GM21528 (cell line): ENCODE results near the gene EXOSC5.
A peak's percentile ranks its signal among the peaks of the same experiment; 100 is the strongest.
"Not testable (repeated sequence)": the region's sequence is repeated elsewhere in the genome, so short reads cannot be mapped to it uniquely, and the experiment has no call there.

Experiments
- ATAC-seq: cut with Tn5 transposase; IDR thresholded peaks from one replicate; pipeline ENCODE4 v1.9.1; 2021; ENCODE audit warnings: mild to moderate bottlenecking, moderate library complexity; ENCODE audit not compliant: unreplicated experiment, low FRiP score

Gene EXOSC5

DNA sequence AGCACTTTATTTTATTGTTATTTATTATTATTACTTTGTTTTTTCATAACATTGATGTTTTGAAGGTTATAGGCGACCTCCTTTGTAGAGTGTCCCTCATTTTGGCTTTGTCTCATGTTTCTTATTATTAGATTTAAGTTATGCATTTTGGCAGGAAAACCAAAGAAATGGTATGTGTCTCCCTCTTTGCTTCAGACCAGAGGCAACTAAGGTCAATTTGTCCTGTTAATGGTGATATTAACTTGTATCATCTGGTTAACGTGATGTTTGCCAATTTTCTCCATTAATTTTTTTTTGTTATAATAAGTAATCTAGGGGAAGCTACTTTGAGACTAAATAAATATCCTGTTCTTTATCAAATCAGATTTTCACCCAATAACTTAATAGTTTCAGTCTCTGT, 24.7 kb downstream of the EXOSC5 start:
- ATAC-seq = no peak

DNA sequence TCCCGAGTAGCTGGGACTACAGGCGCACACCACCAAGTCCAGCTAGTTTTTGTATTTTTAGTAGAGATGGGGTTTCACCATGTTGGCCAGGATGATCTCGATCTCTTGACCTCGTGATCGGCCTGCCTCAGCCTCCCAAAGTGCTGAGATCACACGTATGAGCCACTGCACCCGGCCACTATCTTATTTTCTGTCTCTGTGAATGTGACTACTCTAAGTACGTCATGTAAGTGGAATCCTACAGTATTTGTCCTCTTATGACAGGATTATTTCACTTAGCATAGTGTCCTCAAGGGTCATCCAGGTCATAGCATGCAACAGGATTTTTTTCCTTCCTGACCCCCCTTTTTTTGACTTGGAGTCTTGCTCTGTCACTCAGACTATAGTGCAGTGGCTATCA, 25.6 kb downstream of the EXOSC5 start:
- no peak for ATAC-seq

DNA sequence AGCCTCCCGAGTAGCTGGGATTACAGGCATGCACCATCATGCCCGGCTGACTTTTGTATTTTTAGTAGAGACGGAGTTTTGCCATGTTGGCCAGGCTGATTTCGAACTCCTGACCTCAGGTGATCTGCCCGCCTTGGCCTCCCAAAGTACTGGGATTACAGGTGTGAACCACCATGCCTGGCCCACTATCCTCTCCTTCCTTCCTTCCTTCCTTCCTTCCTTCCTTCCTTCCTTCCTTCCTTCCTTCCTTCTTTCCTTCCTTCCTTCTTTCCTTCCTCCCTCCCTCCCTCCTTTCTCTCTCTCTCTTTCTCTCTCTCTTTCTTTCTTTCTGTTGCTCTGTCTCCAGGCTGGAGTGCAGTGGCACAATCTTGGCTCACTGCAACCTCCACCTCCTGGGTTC, 26.0 kb downstream of the EXOSC5 start:
- not testable (repeated sequence) for ATAC-seq

DNA sequence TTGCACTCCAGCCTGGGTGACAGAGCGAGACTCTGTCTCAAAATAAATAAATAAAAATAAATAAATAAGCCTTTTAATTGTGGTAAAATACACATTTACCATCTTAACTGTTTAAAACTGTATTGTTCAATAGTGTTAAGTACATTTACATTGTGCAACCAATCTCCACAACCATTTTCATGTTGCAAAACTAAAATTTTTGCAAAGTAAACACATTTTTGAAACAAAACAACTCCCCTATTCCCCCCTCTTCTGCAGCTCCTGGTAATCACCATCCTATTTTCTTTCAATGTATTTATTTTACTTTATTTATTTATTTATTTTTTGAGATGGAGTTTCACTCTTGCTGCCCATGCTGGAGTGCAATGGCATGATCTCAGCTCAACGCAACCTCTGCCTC, 27.4 kb downstream of the EXOSC5 start:
- no peak for ATAC-seq

DNA sequence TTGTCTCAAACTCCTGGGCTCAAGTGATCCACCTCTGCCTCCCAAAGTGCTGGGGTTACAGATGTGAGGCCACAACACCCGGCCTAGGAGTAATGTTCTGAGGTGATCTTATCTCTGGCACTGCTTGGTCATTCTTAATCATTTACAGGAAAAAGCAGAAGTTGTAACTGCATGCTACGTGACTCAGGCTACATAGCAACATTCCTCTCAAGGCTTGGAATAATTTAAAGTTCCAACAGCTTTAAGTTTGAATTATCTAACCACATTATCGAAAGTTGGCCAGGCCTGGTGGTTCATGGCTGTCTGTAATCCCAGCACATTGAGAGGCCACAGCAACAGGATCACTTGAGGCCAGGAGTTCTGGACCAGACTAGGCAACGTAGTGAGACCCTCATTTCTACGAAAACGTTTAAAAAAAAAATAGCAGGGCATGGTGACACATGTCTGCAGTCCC, 29.3 kb downstream of the EXOSC5 start:
- ATAC-seq = no peak

DNA sequence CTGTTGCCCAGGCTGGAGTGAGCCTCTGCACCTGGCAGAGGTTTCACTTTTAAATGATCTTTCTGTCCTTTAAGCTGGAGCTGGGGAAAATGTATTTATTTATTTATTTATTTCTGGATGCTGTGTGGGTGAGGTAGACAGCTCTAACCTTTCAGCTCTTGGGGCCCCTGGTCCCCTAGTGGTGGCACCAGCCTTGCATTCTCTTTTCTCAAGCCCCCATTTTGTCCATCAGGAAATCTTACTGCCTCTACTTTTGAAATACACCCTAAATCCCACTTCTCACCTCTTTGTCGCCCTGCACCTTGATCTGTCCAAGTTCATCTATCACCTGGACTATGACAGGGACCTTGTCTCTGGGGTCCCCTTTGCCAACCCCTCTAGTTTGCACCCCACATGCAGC, 31.1 kb downstream of the EXOSC5 start:
- no peak for ATAC-seq

DNA sequence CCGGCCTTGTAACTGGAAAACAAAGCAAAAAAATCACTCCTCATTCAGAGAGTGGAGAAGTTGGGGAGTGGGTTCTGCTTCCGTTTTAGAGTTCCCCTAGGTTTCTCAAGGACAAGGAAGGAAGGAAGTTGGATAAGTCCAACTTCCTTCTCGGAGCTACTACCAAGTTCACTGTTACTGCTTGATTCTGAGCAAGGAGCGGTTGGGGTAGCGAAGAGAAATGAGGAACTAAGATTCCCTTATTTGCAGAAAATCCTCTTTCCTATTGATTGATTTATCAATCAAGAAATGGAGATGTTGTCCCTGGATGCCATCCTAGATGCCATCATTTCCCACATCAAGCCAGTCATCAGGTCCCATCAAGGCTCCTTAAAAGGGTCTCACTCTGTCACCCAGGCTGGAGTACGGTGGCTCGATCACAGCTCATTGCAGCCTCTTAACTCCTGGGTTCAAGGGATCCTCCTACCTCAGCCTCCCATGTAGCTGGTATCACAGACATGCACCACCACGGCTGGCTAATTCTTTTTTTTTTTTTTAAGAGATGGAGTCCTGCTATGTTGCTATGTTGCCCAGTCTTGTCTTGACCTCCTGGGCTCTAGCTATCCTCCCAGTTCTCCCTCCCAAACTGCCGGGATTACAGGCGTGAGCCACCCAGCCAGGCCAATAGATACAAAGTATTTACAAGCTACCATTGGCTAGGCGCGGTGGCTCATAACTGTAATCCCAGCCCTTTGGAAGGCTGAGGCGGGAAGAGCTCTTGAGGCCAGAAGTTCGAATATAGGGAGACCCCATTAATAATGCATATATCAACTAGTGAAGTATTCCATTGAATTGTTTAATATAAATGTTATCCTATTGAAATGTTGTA, 32.4 kb downstream of the EXOSC5 start:
- no peak for ATAC-seq

DNA sequence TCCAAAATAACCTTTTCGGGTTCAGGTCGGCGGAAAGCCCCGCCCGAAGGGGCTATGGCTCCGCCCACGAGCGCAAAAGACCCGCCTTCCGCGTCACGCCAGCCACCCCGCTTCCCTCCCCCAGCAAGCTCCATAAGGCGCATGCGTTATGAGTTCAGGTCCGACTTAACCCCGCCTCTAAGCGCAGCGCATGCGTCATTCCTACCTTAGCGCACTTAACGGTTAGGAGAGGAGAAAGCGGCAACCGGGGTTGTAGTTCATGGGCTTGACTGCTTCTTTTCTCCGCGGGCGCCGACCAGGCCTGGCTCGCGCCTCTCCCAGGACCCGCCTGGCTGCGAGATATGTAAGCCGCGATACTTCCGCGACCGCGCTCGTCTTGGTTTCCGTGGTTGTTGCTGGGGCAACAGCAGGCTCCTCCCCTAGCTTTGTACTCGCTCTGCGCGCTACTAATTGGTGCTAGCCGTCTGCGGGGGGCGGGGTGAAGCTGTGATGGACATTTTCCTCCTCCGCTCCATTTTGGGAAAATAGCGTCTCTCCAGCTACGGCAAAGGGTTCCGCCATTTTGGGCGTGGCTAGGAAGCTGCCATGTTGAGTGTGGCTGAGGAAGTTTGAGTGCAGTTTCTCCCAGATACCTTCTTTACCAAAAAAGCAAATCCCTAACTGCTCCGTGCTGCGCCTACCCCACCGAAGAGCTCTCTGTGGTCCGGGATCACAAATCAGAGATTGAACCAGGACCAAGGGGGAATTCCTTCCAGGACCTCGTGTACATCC, 33.2 kb downstream of the EXOSC5 start, which contains the start of gene B9D2:
TSS of gene B9D2 (minus strand) at position 397 of the 771 bp plus-strand sequence. CDS start 630 bp downstream, outside the sequence.
- peak; percentile 82 for ATAC-seq

DNA sequence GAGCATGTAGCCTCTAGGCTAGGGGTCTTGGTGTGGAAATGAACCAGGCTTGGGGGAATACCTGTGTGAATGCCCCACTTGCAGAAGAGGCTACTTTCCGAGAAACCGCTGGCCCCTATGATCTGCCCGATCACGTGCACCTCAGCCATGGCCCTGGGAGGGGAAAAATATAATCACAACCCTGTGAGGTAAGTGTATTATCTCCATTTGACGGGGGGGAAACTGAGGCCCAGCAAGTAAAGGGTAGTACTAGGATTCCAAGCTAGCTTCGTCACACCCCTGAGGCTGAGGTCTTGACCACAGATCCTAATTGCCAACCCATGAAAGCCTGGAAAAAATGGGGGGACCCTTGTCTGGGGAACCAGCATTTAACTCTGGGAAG, 33.8 kb downstream of the EXOSC5 start:
- no peak for ATAC-seq

DNA sequence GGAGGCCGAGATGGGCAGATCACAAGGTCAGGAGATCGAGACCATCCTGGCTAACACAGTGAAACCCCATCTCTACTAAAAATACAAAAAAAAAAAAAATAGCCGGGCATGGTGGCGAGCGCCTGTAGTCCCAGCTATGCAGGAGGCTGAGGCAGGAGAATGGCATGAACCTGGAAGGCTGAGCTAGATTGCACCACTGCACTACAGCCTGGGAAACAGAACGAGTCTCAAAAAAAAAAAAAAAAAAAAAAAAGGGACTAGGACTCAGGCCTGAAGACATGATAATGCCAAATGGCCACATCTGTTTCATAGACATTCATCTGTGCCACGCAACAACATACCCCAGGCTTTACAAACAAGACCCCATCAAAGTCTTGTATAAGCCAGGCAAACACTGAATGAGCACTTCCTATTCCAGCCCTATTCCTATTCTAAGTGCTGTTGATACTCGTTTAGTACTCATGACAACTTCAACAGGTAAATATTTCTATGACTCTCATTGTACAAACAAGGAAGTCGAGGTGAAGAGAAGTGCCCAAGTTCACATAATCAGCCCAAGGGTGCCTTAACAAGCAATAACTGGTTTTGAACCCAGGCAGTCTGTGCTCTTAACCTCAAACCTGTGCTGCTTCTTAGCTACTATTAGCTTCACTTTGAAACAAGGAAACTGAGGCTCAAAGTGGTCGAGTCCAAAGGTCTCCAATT, 34.9 kb downstream of the EXOSC5 start:
- ATAC-seq = no peak

DNA sequence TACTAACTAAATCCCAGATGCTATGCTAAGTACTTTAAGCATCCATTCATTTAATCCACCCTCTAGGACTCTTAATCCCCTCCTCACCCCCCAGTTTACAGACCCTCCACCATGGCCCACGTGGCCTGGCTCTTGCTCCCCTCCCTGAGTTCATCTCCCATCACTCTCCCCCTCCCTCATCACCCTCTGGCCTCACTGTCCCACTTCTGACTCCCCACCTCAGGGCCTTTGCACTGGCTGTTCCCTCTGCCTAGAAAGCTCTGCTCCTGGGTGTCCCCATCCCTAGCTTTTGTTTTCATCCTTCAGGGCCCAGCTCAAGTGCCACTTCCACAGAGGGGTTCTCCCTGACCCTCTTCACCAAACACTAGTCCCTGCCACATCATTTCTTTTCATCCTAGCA, 37.4 kb downstream of the EXOSC5 start:
- ATAC-seq = no peak

DNA sequence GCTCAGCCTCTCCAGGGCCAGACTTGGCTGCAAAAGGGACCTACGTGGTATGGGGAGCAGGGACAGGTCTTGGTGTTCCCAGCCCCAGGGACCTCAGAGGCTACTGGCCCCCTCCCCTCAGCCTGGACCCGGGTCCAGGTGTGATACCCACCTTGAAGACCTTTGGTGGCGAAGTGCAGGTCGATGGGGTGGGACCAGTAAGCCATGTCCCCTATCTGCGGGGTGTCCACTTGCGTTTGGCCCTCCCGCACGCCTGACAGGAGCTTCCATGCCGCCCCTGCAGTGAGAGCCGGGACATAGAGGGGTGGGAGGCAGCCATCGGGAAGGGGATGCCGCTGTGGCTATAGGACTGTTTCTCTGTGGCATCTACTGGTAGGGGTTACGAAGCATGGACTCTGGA, 39.4 kb downstream of the EXOSC5 start:
- ATAC-seq = no peak

DNA sequence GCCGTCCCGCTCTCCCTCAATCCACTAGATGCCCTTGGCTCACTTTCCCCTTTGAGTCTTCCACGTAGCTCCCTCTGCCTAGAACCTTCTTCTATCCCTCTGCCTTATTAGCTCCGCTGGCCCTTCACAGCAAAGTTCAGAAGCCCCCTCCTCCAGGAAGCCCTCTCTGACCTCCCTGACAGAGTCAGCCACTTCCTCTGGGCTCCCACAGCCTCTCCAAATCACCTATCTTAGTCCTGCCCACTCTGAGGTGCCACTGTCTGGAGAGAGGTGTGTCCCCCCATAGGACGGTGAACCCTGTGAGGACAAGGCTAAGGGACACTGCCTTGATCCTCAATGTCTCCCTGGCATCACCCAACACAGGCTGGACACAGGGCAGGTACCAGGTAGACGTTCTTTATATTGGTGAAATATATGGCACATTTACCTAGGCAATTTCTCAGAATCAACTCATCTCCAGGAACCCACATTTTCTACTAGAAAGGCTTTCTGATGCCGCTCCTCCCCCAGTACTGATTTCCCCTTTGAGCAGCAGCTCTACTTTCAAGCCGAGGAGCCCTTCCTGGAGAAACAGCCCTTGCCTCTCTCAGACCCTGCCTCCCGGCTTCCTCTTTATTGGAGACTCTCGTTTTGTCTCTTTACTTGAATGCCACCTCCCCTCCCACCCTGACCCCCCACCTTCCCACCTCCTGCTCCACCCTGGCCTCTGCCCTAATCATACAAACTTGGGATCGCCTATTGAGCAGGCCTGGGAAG, 40.0 kb downstream of the EXOSC5 start:
- ATAC-seq = no peak

DNA sequence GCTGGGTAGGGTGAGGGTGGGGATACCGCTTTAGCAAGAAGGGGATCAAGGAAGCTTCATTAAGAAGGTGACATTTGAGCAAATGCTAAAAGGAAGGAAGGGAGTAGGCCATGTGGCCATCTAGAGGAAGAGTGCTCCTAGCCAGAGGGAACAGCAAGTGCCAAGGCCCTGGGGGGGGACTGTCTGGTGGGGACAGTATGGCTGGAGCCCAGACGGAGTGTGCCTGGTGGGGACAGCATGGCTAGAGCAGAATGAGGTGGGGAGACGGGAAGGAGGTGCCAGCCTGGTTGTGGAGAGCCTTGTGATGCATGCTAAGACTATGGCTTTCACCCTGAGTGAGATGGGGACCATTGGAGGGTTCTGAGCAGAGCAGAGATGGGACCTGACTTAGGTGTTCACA, 41.4 kb downstream of the EXOSC5 start:
- no peak for ATAC-seq

DNA sequence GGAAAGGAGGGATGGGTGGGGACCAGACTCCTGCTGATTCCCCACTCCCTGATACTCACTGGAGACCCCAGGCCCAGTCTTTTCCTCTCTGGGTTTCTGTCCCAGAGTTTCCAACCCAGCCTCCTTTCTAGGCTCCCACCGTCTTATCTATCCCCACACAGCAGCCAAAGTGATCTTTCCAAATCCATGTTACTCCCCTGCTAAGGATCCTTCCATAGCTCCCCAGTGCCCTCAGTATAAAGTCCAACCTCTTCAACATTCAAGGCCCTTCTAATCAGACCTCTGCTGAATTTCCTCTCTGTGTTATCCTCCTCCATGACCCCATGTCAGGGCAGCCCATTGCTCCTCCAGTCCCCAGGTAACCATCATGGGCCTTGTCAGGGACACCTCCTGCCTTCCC, 42.1 kb downstream of the EXOSC5 start:
- no peak for ATAC-seq

DNA sequence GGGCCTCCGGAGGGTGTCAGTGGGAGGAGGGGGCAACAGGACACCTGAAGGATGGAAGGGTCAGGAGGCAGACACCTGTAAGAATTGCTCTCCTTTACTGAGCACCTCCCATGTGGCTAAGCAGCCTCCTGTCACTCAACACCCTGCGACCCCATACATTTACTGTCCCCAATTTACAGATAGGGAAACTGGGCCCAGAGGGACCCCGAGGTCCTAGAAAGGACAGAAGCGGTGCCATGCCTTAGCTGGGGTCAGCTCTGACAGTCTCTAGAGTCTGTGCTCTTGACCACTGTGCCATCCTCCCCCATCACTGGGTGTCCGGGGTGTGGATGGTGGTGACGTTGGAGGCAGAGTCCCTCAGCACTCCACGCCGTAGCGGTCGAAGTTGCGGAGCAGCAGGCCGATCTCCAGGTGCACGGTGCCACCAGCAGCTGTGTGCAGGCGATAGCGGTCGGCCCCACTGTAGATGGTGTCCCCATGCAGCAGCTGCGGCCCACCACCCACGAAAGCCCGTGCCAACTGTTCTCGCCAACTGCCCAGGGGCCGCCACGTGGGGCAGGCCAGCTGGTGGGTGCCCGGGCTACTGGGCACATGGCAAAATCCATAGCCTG, 42.7 kb downstream of the EXOSC5 start:
- ATAC-seq = no peak

DNA sequence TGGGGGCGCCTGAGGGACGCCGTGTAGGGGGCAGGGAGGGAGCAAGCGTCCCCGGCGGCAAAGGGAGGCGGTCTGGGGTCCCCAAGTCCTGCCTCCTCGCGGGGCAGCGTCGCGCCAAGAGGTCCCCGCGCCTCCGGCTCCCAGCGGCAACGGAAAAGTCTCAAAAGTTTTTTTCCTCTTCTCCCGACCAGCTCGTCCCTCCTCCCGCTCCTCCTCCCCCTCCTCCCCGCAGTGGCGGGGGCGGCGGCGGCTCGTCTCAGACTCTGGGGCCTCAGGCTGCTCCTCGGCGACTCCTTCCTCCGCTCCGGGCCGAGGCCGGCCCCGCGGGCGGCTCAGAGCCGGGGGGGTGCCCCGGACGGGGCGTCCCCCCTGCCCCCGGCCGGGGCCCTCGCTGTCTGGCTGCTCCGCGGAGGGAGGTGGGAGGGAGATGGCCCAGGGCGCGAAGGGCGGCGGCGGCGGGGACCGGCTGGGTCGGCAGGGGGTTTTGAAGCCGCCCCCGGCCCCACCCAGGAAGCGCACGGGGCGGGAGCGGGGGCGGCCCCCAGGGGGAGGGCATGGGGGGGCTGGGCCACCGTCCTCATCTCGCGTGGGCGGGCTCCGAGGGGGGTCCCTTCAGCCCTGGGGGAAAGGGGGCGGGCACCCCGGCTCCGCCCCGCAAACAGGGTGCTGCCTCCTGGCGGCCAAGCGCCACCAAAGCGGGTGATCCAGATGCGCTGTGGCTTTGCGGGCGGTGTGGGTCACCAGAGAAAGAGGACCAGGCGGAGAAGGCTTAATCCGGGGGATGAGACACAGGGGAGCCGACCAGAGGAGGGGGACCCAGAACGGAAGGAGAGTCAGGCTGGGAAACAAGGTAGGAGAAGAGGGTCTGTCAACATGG, 43.5 kb downstream of the EXOSC5 start, which contains the start of gene TGFB1:
TSS of gene TGFB1 (minus strand) at position 457 of the 877 bp plus-strand sequence. CDS start 878 bp downstream, outside the sequence.
- peak; percentile 32 for ATAC-seq

DNA sequence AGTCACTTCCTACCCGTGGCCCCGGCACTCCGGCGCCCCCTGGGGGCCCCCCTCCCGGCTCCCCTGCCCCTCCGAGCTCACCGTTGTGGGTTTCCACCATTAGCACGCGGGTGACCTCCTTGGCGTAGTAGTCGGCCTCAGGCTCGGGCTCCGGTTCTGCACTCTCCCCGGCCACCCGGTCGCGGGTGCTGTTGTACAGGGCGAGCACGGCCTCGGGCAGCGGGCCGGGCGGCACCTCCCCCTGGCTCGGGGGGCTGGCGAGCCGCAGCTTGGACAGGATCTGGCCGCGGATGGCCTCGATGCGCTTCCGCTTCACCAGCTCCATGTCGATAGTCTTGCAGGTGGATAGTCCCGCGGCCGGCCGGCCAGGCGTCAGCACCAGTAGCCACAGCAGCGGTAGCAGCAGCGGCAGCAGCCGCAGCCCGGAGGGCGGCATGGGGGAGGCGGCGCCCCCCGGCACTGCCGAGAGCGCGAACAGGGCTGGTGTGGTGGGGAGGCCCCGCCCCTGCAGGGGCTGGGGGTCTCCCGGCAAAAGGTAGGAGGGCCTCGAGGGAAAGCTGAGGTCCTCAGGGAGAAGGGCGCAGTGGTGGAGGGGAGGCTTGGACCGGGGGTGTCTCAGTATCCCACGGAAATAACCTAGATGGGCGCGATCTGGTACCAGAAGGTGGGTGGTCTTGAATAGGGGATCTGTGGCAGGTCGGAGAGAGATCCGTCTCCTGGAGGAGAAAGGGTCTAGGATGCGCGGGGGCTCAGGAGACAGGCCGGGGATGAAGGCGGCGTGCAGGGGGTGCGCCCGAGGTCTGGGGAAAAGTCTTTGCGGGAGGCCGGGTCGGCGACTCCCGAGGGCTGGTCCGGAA, 44.3 kb downstream of the EXOSC5 start:
- ATAC-seq = no peak
